Left renal pelvis (tissue), 4 donors: ENCODE data around the gene ZBTB46. TPM values are rescaled to one million over a fixed set of nuclear protein-coding genes. Genes with fewer than 3 reads are reported as not detected.

Source experiments
- DNase-seq, 4 donors: peaks; one replicate each; pipeline ENCODE4 v3.0.0-alpha.2; 2013; ENCODE audit warnings: low read depth in 4 of 4, low spot score in 3 of 4
- polyA plus RNA-seq, 4 donors: library from polyadenylated mRNA; unstranded; fragments of 120-200 nt; gene quantifications; one replicate each; pipeline ENCODE4 v1.2.1, GENCODE V29; 2013; ENCODE audit not compliant: insufficient read length in 4 of 4

Gene ZBTB46
- polyA plus RNA-seq, 4 donors: 16.1 to 23.2 (median 18.9) TPM

GRCh38 chr20:63771046-63771707 is 59.9 kb downstream of the ZBTB46 start:
- no peak for DNase-seq

GRCh38 chr20:63769891-63770474 is 61.1 kb downstream of the ZBTB46 start:
- DNase-seq: no peak

GRCh38 chr20:63768591-63769515 is 62.2 kb downstream of the ZBTB46 start:
- no peak for DNase-seq

GRCh38 chr20:63767886-63768285 is 63.2 kb downstream of the ZBTB46 start:
- DNase-seq: no peak

GRCh38 chr20:63767456-63767855 is 63.6 kb downstream of the ZBTB46 start:
- no peak for DNase-seq

GRCh38 chr20:63766695-63767426 is 64.2 kb downstream of the ZBTB46 start:
- no peak for DNase-seq

- DNase-seq: no peak
These were observed 65.2 kb downstream of the ZBTB46 start for GRCh38 chr20:63765902-63766301.

GRCh38 chr20:63765082-63765873 is 65.8 kb downstream of the ZBTB46 start:
- no peak for DNase-seq

GRCh38 chr20:63759377-63759901 is 71.6 kb downstream of the ZBTB46 start:
- no peak for DNase-seq

GRCh38 chr20:63758152-63758551 is 72.9 kb downstream of the ZBTB46 start:
- no peak for DNase-seq

GRCh38 chr20:63756648-63756991 is 74.4 kb downstream of the ZBTB46 start:
- no peak for DNase-seq

GRCh38 chr20:63755933-63756647 is 75.0 kb downstream of the ZBTB46 start:
- DNase-seq: no peak

GRCh38 chr20:63754008-63754407 is 77.1 kb downstream of the ZBTB46 start:
- no peak for DNase-seq

- no peak for DNase-seq
These were observed 77.7 kb downstream of the ZBTB46 start for GRCh38 chr20:63753381-63753780.

GRCh38 chr20:63752411-63753101 is 78.5 kb downstream of the ZBTB46 start:
- DNase-seq: no peak

GRCh38 chr20:63751471-63752271 is 79.4 kb downstream of the ZBTB46 start:
- no peak for DNase-seq

- DNase-seq: no peak
These were observed 80.1 kb downstream of the ZBTB46 start for GRCh38 chr20:63750807-63751470.
